Calu3 (cell line): ENCODE measurements around the gene CTPS2. TPM values are rescaled to one million over a fixed set of nuclear protein-coding genes. Genes with fewer than 3 reads are reported as not detected.

Experiments used
- BruUV-seq: library from RNA; stranded (reverse); fragments of 400-500 nt; replicated peaks from 2 replicates; lab custom pipeline; 2021; lab: Mats Ljungman, UMichigan
- CTCF ChIA-PET: fragments of 300-600 bp; sonication (Branson Sonifier 250); formaldehyde crosslinking; loops from one replicate; lab custom pipeline; 2022; ENCODE audit warnings: antibody characterized with exemption; lab: Charles Lee
- DNase-seq: peaks from one replicate; pipeline ENCODE4 v3.0.0; 2022
- H3K27ac Mint-ChIP-seq: one replicate; pipeline ENCODE4 v1.8.0; 2022; ENCODE audit warnings: mixed read lengths; ENCODE audit not compliant: unreplicated experiment
- H3K27me3 Mint-ChIP-seq: one replicate; pipeline ENCODE4 v1.8.0; 2022; ENCODE audit warnings: mixed read lengths; ENCODE audit not compliant: unreplicated experiment
- H3K36me3 Mint-ChIP-seq: one replicate; pipeline ENCODE4 v1.8.0; 2022; ENCODE audit warnings: mild to moderate bottlenecking, moderate library complexity, mixed read lengths; ENCODE audit not compliant: insufficient read depth, unreplicated experiment
- H3K4me1 Mint-ChIP-seq: one replicate; pipeline ENCODE4 v1.8.0; 2022; ENCODE audit warnings: mild to moderate bottlenecking, low read depth, mixed read lengths; ENCODE audit not compliant: unreplicated experiment
- H3K4me3 Mint-ChIP-seq: one replicate; pipeline ENCODE4 v1.8.0; 2022; ENCODE audit warnings: mild to moderate bottlenecking, low read depth, moderate library complexity, mixed read lengths; ENCODE audit not compliant: unreplicated experiment
- H3K9me3 Mint-ChIP-seq: one replicate; pipeline ENCODE4 v1.8.0; 2022; ENCODE audit warnings: low read depth, mixed read lengths; ENCODE audit not compliant: unreplicated experiment
- intact Hi-C: fragments of 100-400 bp; cut with micrococcal nuclease; formaldehyde crosslinking; loops from one replicate; pipeline ENCODE4 v1.10.0; 2022; ENCODE audit not compliant: unreplicated experiment
- total RNA-seq: library from RNA; stranded (reverse); gene quantifications from 2 replicates; pipeline ENCODE4 v1.2.3, GENCODE V29; 2022
- TF ChIP-seq, protein P1 (sequence below): fragments of 200-600 bp; IDR thresholded peaks from one replicate; pipeline ENCODE4 v1.8.0; 2022; ENCODE audit warnings: antibody characterized with exemption; ENCODE audit not compliant: unreplicated experiment

Gene CTPS2
- total RNA-seq, 1 experiment from 2014 or later, result 23.2 TPM

DNA sequence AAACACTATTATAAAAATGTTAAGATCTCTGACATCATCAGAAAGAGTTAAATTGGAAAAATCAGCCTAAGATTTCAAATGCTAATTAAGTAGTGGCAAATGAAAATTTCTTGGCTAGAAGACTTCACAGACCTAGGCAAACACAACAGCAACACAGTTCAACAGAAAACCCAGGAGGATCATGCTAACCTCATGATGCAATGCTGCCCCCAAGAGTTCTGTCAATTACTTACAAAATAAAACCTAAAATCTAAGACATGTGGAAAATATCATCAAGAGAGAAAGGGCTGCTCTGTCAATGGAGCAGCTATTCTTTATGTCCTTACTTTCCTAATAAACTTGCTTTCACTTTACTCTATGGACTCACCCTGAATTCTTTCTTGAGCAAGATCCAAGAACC, 41.5 kb downstream of the CTPS2 start:
- H3K9me3 Mint-ChIP-seq, result no peaks in the 10 kb centered on the region
- no peak overlapping the region for H3K4me3 Mint-ChIP-seq
- H3K4me1 Mint-ChIP-seq, result no peaks in the 10 kb centered on the region
- peaks cover 11% of the 10 kb centered on the region for H3K36me3 Mint-ChIP-seq
- DNase-seq, result peak; percentile 5
- TF ChIP-seq, protein P1, sequence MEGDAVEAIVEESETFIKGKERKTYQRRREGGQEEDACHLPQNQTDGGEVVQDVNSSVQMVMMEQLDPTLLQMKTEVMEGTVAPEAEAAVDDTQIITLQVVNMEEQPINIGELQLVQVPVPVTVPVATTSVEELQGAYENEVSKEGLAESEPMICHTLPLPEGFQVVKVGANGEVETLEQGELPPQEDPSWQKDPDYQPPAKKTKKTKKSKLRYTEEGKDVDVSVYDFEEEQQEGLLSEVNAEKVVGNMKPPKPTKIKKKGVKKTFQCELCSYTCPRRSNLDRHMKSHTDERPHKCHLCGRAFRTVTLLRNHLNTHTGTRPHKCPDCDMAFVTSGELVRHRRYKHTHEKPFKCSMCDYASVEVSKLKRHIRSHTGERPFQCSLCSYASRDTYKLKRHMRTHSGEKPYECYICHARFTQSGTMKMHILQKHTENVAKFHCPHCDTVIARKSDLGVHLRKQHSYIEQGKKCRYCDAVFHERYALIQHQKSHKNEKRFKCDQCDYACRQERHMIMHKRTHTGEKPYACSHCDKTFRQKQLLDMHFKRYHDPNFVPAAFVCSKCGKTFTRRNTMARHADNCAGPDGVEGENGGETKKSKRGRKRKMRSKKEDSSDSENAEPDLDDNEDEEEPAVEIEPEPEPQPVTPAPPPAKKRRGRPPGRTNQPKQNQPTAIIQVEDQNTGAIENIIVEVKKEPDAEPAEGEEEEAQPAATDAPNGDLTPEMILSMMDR, result no peak
- no peaks in the 10 kb centered on the region for H3K27me3 Mint-ChIP-seq
- no TSS peak for BruUV-seq
- no peak overlapping the region for H3K27ac Mint-ChIP-seq
- CTCF ChIA-PET, result interaction anchor here (2.0 kb wide), 1 partner anchor 226 kb away, joined by 5 read pairs; no protein-coding TSS in a partner anchor
- intact Hi-C loops, result loop anchor here (1.0 to 5.0 kb wide), 2 partner anchors 235 to 739 kb away; no protein-coding TSS in a partner anchor

DNA sequence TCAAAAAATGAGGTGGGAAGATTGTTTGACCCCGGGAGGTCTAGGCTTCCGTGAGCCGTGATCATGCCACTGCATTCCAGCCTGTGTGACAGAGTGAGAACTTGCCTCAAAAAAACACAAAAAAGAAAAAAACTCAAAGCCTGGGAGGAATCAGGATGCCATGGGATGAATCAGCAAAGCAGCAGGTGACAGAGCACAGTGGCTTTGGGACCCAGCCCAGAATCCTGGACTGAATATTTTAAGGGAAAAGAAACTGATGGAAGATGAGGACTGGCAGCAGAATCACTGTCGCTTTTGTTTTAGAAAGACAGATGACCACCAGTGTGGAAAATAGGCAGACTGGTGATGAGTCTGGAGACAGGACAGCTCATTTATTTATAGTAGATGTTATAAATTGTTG, 45.9 kb downstream of the CTPS2 start:
- no peaks in the 10 kb centered on the region for H3K27me3 Mint-ChIP-seq
- TF ChIP-seq, protein P1, result no peak
- CTCF ChIA-PET, result no interaction called here
- peaks cover 16% of the 10 kb centered on the region for H3K36me3 Mint-ChIP-seq
- H3K9me3 Mint-ChIP-seq, result no peaks in the 10 kb centered on the region
- H3K4me1 Mint-ChIP-seq, result no peaks in the 10 kb centered on the region
- DNase-seq, result no peak
- no peak overlapping the region for H3K27ac Mint-ChIP-seq
- H3K4me3 Mint-ChIP-seq, result no peak overlapping the region
- no TSS peak for BruUV-seq
- intact Hi-C loops, result no loop called here

DNA sequence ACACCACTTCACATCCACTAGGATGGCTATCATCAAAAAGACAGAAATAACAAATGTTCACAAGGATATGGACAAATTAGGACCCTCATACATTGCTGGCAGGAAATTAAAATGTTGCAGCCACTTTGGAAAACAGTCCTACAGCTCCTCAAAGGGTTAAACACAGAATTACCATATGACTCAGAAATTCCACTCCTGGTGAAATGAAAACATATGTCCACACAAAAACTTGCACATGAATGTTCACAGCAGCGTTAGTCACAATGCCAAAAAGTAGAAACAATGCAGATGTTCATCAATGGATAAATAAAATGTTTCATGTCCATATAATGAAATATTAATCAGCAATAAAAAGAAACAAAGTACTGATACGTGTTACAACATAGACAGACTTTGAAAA, 47.4 kb downstream of the CTPS2 start:
- Mint-ChIP-seq H3K4me1 (no peaks in the 10 kb centered on the region), H3K27me3 (no peaks in the 10 kb centered on the region), H3K36me3 (peaks cover 16% of the 10 kb centered on the region), H3K4me3 (no peak overlapping the region), H3K27ac (no peak overlapping the region), H3K9me3 (no peaks in the 10 kb centered on the region)
- no peak for DNase-seq
- no TSS peak for BruUV-seq
- TF ChIP-seq, protein P1, result no peak
- CTCF ChIA-PET, result interaction anchor here (0.5 to 1.0 kb wide), 2 partner anchors 228 to 905 kb away, joined by 3 read pairs; no protein-coding TSS in a partner anchor
- intact Hi-C loops, result no loop called here

DNA sequence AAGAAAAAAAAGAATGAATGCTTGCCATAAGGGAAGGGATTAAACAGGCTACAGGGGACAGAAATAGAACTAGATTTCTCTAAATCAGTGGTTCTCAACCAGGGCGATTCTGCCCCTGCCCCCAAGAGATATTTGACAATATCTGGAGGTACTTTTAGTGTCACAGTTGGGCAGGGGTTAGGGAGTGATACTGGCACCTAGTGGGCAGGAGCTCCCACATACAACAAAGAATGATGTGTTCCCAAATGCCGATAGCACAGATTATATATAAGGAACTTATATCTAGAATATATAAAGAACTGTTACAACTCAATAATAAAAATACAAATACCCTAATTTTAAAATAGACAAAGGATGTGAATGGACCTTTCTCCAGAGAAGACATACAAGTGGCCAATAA, 47.8 kb downstream of the CTPS2 start:
- CTCF ChIA-PET, result interaction anchor here (0.5 to 1.0 kb wide), 2 partner anchors 228 to 904 kb away, joined by 3 read pairs; no protein-coding TSS in a partner anchor
- H3K27me3 Mint-ChIP-seq, result no peaks in the 10 kb centered on the region
- BruUV-seq, result no TSS peak
- H3K27ac Mint-ChIP-seq, result no peak overlapping the region
- peaks cover 16% of the 10 kb centered on the region for H3K36me3 Mint-ChIP-seq
- intact Hi-C loops, result no loop called here
- H3K4me3 Mint-ChIP-seq, result no peak overlapping the region
- peaks cover 2% of the 10 kb centered on the region for H3K4me1 Mint-ChIP-seq
- DNase-seq, result no peak
- TF ChIP-seq, protein P1, result no peak
- H3K9me3 Mint-ChIP-seq, result no peaks in the 10 kb centered on the region
